Liver (tissue), 9 donors: ENCODE results near the gene BRF1. TPM values are rescaled to one million over a fixed set of nuclear protein-coding genes. Genes with fewer than 3 reads are reported as not detected.

Experiments
- DNase-seq: peaks from one replicate; pipeline ENCODE4 v3.0.0-alpha.2; 2017; ENCODE audit warnings: low spot score
- H3K27ac ChIP-seq, 2 donors: one replicate each; pipeline ENCODE4 v1.7.0; 2013; ENCODE audit warnings: inconsistent platforms in 2 of 2, low read length in 2 of 2, control low read depth in 1 of 2, low read depth in 1 of 2, mild to moderate bottlenecking in 1 of 2
- H3K27me3 ChIP-seq, 4 donors: one replicate each; pipeline versions ENCODE4 v1.6.1 to v1.7.0; 2013; ENCODE audit warnings: low read length in 3 of 4, inconsistent platforms in 1 of 4, mild to moderate bottlenecking in 1 of 4, moderate library complexity in 1 of 4; ENCODE audit not compliant: control insufficient read depth in 4 of 4, insufficient read depth in 4 of 4
- H3K36me3 ChIP-seq, 4 donors: one replicate each; pipeline versions ENCODE4 v1.6.1 to v1.7.0; 2013; ENCODE audit warnings: low read length in 3 of 4, mild to moderate bottlenecking in 3 of 4, low read depth in 1 of 4, moderate library complexity in 1 of 4; ENCODE audit not compliant: control insufficient read depth in 4 of 4, insufficient read depth in 3 of 4
- H3K4me1 ChIP-seq, 4 donors: one replicate each; pipeline versions ENCODE4 v1.6.1 to v1.7.0; 2013; ENCODE audit warnings: low read length in 3 of 4, mild to moderate bottlenecking in 3 of 4, moderate library complexity in 1 of 4; ENCODE audit not compliant: control insufficient read depth in 4 of 4, insufficient read depth in 4 of 4
- H3K4me3 ChIP-seq, 3 donors: one replicate each; pipeline versions ENCODE4 v1.6.1 to v1.7.0; 2013; ENCODE audit warnings: low read length in 3 of 3, control low read depth in 1 of 3, low read depth in 1 of 3, mild to moderate bottlenecking in 1 of 3
- H3K9ac ChIP-seq, 2 donors: one replicate each; pipeline ENCODE4 v1.7.0; 2013; ENCODE audit warnings: low read length in 2 of 2, mild to moderate bottlenecking in 2 of 2, moderate library complexity in 2 of 2, control low read depth in 1 of 2, low read depth in 1 of 2
- H3K9me3 ChIP-seq, 4 donors: one replicate each; pipeline versions ENCODE4 v1.6.1 to v1.7.0; 2013; ENCODE audit warnings: low read length in 3 of 4; ENCODE audit not compliant: control insufficient read depth in 4 of 4
- ATF3 ChIP-seq: IDR thresholded peaks from 2 replicates; pipeline ENCODE4 v1.6.1; 2016; ENCODE audit warnings: antibody characterized with exemption
- CTCF ChIP-seq: fragments of 150-350 bp; IDR thresholded peaks from 2 replicates; pipeline ENCODE4 v1.5.1; 2017; ENCODE audit warnings: improper control_type of control experiment, low read depth, low read length; ENCODE audit not compliant: missing input control
- EGR1 ChIP-seq, 2 donors: IDR thresholded peaks; 2 replicates each; pipeline ENCODE4 v1.6.1; 2016 to 2018; ENCODE audit warnings: antibody characterized with exemption in 2 of 2, low read depth in 2 of 2
- FOXA1 ChIP-seq: IDR thresholded peaks from 2 replicates; pipeline ENCODE4 v1.6.1; 2016; ENCODE audit warnings: antibody characterized with exemption
- FOXA2 ChIP-seq: IDR thresholded peaks from 2 replicates; pipeline ENCODE4 v1.6.1; 2016; ENCODE audit warnings: antibody characterized with exemption
- GABPA ChIP-seq, 2 donors: IDR thresholded peaks in 1 of 2; conservative IDR thresholded peaks in 1 of 2; 2 replicates each; pipeline ENCODE4 v1.6.1; 2016; ENCODE audit warnings: antibody characterized with exemption in 2 of 2, mild to moderate bottlenecking in 1 of 2, moderate library complexity in 1 of 2
- HNF4G ChIP-seq: IDR thresholded peaks from 2 replicates; pipeline ENCODE4 v1.6.1; 2016; ENCODE audit warnings: antibody characterized with exemption
- JUND ChIP-seq, 2 donors: IDR thresholded peaks; 2 replicates each; pipeline ENCODE4 v1.6.1; 2016; ENCODE audit warnings: antibody characterized with exemption in 2 of 2
- MAX ChIP-seq: IDR thresholded peaks from 2 replicates; pipeline ENCODE4 v1.6.1; 2016; ENCODE audit warnings: antibody characterized with exemption
- NR2F2 ChIP-seq: IDR thresholded peaks from 2 replicates; pipeline ENCODE4 v1.6.1; 2016; ENCODE audit warnings: antibody characterized with exemption
- RAD21 ChIP-seq, 2 donors: IDR thresholded peaks; 2 replicates each; pipeline ENCODE4 v1.6.1; 2016; ENCODE audit warnings: antibody characterized with exemption in 2 of 2, mild to moderate bottlenecking in 2 of 2
- REST ChIP-seq: IDR thresholded peaks from 2 replicates; pipeline ENCODE4 v1.6.1; 2016; ENCODE audit warnings: antibody characterized with exemption, mild to moderate bottlenecking
- RXRA ChIP-seq, 2 donors: IDR thresholded peaks; 2 replicates each; pipeline ENCODE4 v1.6.1; 2017 to 2018; ENCODE audit warnings: antibody characterized with exemption in 2 of 2, mild to moderate bottlenecking in 1 of 2
- SP1 ChIP-seq: IDR thresholded peaks from 2 replicates; pipeline ENCODE4 v1.6.1; 2018; ENCODE audit warnings: antibody characterized with exemption, mild to moderate bottlenecking
- TAF1 ChIP-seq: conservative IDR thresholded peaks from 2 replicates; pipeline ENCODE4 v1.6.1; 2016; ENCODE audit warnings: antibody characterized with exemption, mild to moderate bottlenecking
- YY1 ChIP-seq: IDR thresholded peaks from 2 replicates; pipeline ENCODE4 v1.6.1; 2016; ENCODE audit warnings: antibody characterized with exemption, mild to moderate bottlenecking
- WGBS: extraction: QIAGEN DNeasy Blood & Tissue Kit; methylation state at CpG from one replicate; pipeline ENCODE4 v1.1.7; 2013; 5-methylcytosine and 5-hydroxymethylcytosine counted together
- polyA plus RNA-seq, 2 donors: library from polyadenylated mRNA; stranded (reverse) in 1 of 2; unstranded in 1 of 2; fragments of 200-250 nt in 1 of 2; fragments of >200 nt in 1 of 2; fragmentation: Nextera tagmentation in 1 of 2; extraction: Ambion mirVana in 1 of 2; gene quantifications; one replicate each; pipeline versions ENCODE4 v1.2.1 to v1.2.3, GENCODE V29; 2013 to 2015
- total RNA-seq, 2 donors: library from RNA; depleted of rRNA; stranded (reverse); fragments of >200 nt; gene quantifications; one replicate each; pipeline ENCODE4 v1.2.3, GENCODE V29; 2014
- donor health status: healthy.
- donor health status: healthy.
- donor health status: healthy.
- donor health status: healthy.
- donor health status: healthy.

BRF1 gene
- total and polyA plus RNA-seq, 4 donors = 4.6 to 24.1 (median 10.6) TPM

GRCh38 chr14:105205673-105206208, 95.1 kb downstream of the BRF1 start:
- H3K4me3 ChIP-seq = no peak overlapping the region
- no peak for DNase-seq
- no peak overlapping the region for H3K9ac ChIP-seq
- no peak for TF ChIP-seq GABPA (IDR thresholded peaks at IDR 0.05 in 1 of 2, conservative IDR thresholded peaks at IDR 0.05 in 1 of 2)
- TF ChIP-seq ATF3 = no peak
- TF ChIP-seq TAF1 = no peak
- no peak for TF ChIP-seq NR2F2
- TF ChIP-seq MAX = no peak
- no peak for TF ChIP-seq FOXA2
- no peak for TF ChIP-seq CTCF
- TF ChIP-seq RAD21 (IDR thresholded peaks at IDR 0.05) = no peak
- TF ChIP-seq REST = no peak
- TF ChIP-seq FOXA1 = no peak
- TF ChIP-seq HNF4G = no peak
- no peak for TF ChIP-seq SP1
- TF ChIP-seq JUND (IDR thresholded peaks at IDR 0.05) = no peak
- TF ChIP-seq YY1 = no peak
- no peak for TF ChIP-seq RXRA (IDR thresholded peaks at IDR 0.05)
- no peak for TF ChIP-seq EGR1 (IDR thresholded peaks at IDR 0.05; ENCODE audit: low read depth in 2 of 2)
- H3K36me3 ChIP-seq = peaks cover 0 to 6% (median 2%) of the 10 kb centered on the region in 4 donors
- no peaks in the 10 kb centered on the region for H3K27me3 ChIP-seq
- no peak overlapping the region for H3K27ac ChIP-seq
- WGBS = 61% methylated on average over 12 of the region's 12 CpGs
- no peaks in the 10 kb centered on the region for H3K9me3 ChIP-seq
- peaks cover 12 to 29% (median 23%) of the 10 kb centered on the region in 4 donors for H3K4me1 ChIP-seq

GRCh38 chr14:105204931-105205672, 95.7 kb downstream of the BRF1 start:
- Histone ChIP-seq H3K36me3 (peaks cover 0 to 3% (median under 1%) of the 10 kb centered on the region in 4 donors), H3K9me3 (no peaks in the 10 kb centered on the region), H3K9ac (no peak overlapping the region), H3K27ac (peak overlapping the region; percentile 71 to 77), H3K4me1 (peaks cover 12 to 29% (median 23%) of the 10 kb centered on the region in 4 donors), H3K27me3 (no peaks in the 10 kb centered on the region), H3K4me3 (no peak overlapping the region)
- no peak for DNase-seq
- 56% methylated on average over 21 of the region's 21 CpGs for WGBS
- TF ChIP-seq HNF4G (no peak), SP1 (peak; percentile 25)
